CD4-positive, alpha-beta T cell treated with Interleukin-6 for 4 hours (primary cell): Measurements from ENCODE around the gene TFDP2.

ENCODE experiments used
- DNase-seq: peaks from one replicate; pipeline ENCODE4 v3.0.0-alpha.2; 2020; ENCODE audit warnings: mixed read lengths

TFDP2 gene

GRCh38 chr3:142072816-142073215 is 76.5 kb downstream of the TFDP2 start:
- DNase-seq = no peak

GRCh38 chr3:142065932-142066331 is 83.4 kb downstream of the TFDP2 start:
- no peak for DNase-seq

- no peak for DNase-seq
Measured at GRCh38 chr3:142065344-142065743, 84.0 kb downstream of the TFDP2 start.

GRCh38 chr3:142064454-142064853 is 84.9 kb downstream of the TFDP2 start:
- DNase-seq = no peak

GRCh38 chr3:142057331-142057725 is 92.0 kb downstream of the TFDP2 start:
- DNase-seq = no peak

- DNase-seq = no peak
Measured at GRCh38 chr3:142056656-142057330, 92.6 kb downstream of the TFDP2 start.

- no peak for DNase-seq
Measured at GRCh38 chr3:142053835-142054234, 95.5 kb downstream of the TFDP2 start.

GRCh38 chr3:142053244-142053643 is 96.1 kb downstream of the TFDP2 start:
- no peak for DNase-seq

- no peak for DNase-seq
Measured at GRCh38 chr3:142051351-142051750, 98.0 kb downstream of the TFDP2 start.

- DNase-seq = no peak
Measured at GRCh38 chr3:142047021-142047369, 102.3 kb downstream of the TFDP2 start.

GRCh38 chr3:142046320-142047020 is 102.9 kb downstream of the TFDP2 start:
- no peak for DNase-seq

GRCh38 chr3:142040941-142041491 is 108.3 kb downstream of the TFDP2 start:
- DNase-seq = no peak

- no peak for DNase-seq
Measured at GRCh38 chr3:142035308-142035922, 113.9 kb downstream of the TFDP2 start.

- DNase-seq = no peak
Measured at GRCh38 chr3:142033292-142033691, 116.1 kb downstream of the TFDP2 start.

GRCh38 chr3:142031575-142031974 is 117.8 kb downstream of the TFDP2 start:
- no peak for DNase-seq

GRCh38 chr3:142029791-142030190 is 119.6 kb downstream of the TFDP2 start:
- no peak for DNase-seq

GRCh38 chr3:142029052-142029642 is 120.2 kb downstream of the TFDP2 start:
- DNase-seq = no peak

- peak; percentile 19 for DNase-seq
Measured at GRCh38 chr3:142028243-142028777, 121.0 kb downstream of the TFDP2 start.

GRCh38 chr3:142027735-142028134 is 121.6 kb downstream of the TFDP2 start:
- peak; percentile 24 for DNase-seq

GRCh38 chr3:142027300-142027699 is 122.0 kb downstream of the TFDP2 start:
- DNase-seq = no peak

GRCh38 chr3:142026333-142026732 is 123.0 kb downstream of the TFDP2 start:
- no peak for DNase-seq

- DNase-seq = no peak
Measured at GRCh38 chr3:142022381-142022780, 127.0 kb downstream of the TFDP2 start.

- DNase-seq = no peak
Measured at GRCh38 chr3:142021127-142021526, 128.2 kb downstream of the TFDP2 start.
